RKO (cell line): Measurements from ENCODE around the gene R3HDML.
A peak's percentile ranks its signal among the peaks of the same experiment; 100 is the strongest.
"Not testable (repeated sequence)": the region's sequence is repeated elsewhere in the genome, so short reads cannot be mapped to it uniquely, and the experiment has no call there.

ENCODE experiments used
- DNase-seq: peaks from one replicate; pipeline ENCODE4 v3.0.0-alpha.2; 2016; ENCODE audit warnings: low spot score

R3HDML gene, protein sequence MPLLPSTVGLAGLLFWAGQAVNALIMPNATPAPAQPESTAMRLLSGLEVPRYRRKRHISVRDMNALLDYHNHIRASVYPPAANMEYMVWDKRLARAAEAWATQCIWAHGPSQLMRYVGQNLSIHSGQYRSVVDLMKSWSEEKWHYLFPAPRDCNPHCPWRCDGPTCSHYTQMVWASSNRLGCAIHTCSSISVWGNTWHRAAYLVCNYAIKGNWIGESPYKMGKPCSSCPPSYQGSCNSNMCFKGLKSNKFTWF

DNA sequence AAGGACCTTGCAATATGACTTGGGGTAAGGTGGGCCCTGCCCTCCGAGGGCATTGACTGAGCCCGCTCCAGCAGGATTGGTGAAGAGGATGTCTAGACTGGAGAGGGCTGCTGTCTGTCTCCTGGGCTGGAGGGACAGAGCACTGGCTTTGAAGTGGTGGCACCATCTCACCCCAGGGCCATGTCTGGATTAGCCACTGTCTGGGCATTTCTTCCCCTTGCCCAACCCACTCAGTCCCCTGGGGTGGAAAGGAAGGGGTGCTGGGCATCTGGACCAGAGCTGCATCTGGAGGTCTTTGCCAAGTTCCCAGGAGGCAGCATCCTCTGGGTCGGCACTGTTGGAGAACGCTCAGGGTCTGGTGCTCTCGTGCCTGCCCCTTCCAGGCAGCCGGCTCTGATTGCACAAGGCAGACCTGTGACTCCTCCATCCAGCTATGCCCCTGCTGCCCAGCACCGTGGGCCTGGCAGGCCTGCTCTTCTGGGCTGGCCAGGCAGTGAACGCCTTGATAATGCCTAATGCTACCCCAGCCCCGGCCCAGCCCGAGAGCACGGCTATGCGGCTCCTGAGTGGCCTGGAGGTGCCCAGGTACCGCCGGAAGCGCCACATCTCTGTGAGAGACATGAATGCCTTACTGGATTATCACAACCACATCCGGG lies at the start of gene R3HDML:
Gene R3HDML (plus strand): TSS at position 319 of the 656 bp plus-strand sequence. CDS start 115 bp downstream, at position 434.
- no peak for DNase-seq

DNA sequence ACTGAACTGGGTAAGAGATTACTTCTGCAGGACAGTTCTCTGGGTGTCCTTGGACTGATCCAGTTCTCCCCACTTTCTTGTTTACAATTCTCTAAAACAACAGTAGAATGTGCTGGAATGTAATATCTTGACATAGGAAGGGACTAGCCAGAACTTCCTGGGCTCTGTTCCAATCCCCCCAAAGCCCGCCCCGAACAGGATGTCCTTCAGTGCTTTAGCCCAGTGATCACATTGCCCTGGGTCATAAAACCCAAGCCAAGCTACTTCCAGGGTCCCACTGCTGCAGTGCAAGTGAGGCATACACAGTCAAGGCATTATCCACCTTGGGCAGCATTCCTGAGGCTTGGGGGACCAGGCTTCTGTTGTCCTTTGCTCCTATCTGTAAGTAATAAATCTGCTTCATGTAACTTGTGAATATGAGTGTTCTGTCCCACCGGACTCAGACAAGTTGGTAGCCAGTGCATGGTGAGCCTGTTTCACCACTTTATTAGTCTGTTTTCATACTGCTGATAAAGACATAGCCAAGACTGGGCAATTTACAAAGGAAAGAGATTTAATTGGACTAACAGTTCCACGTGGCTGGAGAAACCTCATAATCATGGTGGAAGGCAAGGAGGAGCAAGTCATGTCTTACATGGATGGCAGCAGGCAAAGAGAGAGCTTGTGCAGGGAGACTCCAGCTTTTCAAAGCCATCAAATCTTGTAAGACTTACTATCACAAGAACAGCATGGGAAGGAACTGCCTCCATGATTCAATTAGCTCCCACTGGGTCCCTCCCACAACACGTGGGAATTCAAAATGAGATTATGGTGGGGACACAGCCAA lies 49.4 kb upstream of the R3HDML start:
- no peak for DNase-seq

DNA sequence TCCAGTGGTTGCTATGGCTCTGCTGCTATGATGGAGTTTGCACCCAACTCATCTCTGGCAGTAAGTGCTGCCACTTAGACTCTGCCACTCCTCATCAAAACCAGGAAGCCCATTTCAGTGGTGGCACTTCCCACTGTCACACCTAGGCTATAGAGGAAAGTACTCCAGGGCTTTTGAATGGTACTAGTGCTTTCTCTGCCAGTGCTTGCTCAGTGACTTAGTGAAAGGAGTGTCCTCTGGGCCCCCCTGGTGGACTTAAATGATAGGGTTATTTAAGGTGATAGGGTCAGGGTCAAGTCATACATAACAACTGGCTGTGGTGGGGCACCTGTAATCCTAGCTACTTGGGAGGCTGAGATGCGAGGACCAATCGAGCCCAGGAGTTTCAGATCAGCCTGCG lies 48.6 kb upstream of the R3HDML start:
- DNase-seq: peak; percentile 36

DNA sequence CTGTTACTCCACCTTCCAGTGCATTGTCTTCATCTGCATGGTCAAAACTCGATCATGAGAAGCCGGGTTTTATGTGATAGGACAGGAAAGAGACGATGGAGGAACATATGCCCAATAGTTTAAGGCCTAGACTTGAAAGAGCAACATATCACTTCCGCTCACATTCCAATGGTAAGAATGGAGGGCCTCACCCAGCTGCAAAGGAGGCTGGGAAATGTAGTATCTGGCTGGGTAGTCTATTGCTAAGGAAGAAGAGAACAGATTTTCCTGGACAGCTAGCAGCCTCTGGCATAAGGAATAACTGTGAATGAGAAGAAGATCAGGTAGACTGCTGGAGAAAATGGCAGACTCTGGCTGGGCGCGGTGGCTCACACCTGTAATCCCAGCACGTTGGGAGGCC lies 45.1 kb upstream of the R3HDML start:
- no peak for DNase-seq

DNA sequence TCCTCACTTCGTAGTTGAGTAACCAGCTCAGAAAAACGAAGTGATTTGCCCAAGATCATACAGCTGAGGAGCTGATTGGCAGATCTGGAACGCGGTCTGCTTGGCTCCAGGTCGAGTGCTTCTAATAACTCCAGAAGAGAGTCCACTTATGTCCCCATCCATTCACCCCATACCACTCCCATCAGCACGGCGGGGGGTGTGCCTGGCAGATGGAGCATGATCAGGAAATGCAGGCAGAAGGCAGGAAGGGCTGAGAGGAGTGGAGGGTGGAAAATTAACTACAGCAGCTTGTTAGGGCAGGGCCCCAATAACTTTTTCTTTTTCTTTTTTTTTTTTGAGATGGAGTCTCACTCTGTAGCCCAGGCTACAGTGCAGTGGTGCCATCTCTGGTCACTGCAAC lies 40.8 kb upstream of the R3HDML start:
- DNase-seq: no peak

DNA sequence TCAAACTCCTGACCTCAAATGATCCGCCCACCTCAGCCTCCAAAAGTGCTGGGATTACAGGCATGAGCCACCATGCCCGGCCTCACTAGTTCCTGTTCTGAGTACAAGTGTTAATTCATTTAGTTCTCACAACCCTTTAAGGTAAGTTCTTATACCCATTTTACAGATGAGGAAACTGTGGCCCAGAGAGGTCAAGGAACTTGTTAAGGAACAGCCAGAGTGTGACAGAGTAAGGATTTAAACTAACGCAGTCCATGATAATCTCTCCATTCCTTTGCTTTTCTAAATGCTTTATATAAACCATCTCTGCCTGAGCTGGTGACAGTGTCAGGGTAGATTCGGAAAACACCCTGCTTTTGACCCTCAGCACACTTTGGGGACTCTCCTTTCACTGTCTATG lies 39.1 kb upstream of the R3HDML start:
- no peak for DNase-seq

DNA sequence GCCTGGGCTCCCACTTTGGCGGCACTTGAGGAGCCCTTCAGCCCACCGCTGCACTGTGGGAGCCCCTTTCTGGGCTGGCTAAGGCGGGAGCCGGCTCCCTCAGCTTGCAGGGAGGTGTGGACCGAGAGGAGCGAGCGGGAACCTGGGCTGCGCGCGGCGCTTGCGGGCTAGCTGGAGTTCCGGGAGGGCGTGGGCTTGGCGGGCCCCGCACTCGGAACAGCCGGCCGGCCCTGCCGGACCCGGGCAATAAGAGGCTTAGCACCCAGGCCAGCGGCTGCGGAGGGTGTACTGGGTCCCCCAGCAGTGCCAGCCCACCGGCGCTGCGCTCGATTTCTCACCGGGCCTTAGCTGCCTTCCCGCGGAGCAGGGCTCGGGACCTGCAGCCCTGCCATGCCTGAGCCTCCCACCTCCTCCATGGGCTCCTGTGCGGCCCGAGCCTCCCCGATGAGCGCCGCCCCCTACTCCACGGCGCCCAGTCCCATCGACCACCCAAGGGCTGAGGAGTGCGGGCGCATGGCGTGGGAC lies 37.8 kb upstream of the R3HDML start:
- DNase-seq: not testable (repeated sequence)

DNA sequence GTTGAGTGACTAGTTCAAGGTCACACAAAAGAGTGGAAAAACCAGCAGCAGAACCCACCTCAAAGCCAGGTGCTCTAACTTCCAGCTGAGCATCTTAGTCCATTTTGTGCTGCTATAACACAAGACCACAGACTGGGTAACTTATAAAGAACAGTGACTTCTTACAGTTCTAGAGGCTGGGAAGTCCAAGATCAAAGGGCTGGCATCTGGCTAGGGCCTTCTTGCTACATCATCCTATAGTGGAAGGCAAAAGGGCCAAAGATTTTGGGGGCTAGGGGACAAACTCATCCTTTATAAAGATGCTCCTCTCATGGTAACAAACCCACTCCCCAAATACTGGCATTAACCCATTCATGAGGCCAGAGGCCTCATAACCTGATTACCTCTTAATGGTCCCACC lies 35.6 kb upstream of the R3HDML start:
- no peak for DNase-seq

DNA sequence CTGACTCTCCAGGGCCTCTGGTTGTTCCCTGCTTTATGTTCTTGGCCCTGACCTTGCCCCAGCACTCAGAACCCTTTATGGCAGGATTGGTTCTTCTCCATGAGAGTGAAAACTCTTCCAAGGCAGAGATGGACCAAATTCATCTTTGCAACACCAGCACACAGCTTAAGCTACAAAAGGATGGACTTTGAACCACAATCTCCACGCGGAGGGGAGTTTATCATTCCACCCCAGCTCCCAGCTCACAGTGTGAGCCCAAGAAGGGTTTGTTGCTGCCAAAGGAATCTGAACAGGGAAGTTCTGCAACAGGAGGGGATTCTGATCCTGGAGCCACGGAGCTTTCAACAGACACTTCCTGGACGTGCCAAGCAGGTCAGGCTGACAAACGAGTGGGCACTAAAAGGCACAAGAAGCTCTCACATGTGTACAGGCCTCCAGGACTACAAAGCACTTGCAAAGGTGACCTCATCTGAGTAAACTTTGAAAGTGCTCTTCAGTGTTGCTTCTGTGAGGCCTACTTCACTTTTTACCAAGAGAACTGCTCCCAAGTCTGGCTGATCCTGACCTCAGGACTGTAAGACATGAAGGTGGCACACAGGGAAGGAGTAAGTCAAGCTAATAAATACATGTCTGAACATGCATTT lies 34.7 kb upstream of the R3HDML start:
- DNase-seq: no peak

DNA sequence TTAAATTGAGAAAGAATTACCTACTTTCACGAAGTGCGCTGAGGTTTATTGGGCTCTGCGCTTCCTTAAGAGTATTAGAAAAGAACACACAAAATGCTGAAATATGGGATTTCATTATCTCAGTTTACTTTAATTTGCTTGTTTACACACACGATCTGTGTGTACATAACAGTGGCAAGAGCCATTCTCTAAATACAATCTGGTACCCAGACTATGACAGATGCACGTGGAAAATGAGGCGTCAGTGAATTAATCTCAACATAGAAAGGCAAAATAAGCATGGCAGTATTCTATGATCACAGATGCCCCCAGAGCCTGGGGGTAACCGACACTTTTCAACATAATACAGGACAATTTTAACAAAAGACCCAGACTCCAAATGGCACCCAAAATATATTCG lies 34.1 kb upstream of the R3HDML start:
- no peak for DNase-seq

DNA sequence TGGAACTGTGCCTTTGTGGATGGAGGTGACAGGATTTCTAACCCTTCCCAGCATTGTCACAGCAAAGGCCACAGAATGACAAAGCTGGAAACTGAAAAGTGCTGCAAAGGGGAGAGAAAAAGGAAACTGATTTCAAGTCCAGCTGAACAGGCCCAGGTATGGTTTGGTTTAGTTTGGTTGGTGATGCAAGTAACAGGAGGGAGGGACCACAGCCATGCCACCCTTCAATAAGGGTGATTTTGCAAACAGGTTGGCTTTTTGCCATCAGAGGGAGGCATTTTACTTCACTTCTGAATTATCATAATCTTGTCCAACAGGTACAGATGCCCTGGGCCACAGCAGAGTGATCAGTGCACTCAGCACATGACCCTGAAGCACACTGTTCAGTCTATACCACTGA lies 32.5 kb upstream of the R3HDML start:
- DNase-seq: no peak

DNA sequence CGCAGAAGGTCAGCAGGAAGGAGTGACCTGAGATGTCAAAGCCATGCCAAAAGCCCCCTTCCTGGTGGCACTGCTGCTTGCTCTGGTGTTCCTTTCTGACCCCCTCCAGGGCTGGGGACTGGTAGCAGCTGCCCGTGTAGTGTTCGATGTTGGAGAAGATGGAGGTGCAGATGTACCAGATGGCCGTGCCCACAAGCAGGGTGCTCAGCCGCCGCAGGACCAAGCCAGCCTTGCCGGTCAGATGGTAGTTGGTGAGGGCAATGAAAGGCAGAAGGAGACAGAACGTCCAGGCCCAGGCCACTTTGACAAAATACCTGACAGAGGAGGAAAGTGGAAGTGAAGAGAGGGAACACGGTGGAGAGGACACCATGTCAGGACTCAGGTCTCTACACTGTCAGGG lies 29.9 kb upstream of the R3HDML start:
- no peak for DNase-seq

DNA sequence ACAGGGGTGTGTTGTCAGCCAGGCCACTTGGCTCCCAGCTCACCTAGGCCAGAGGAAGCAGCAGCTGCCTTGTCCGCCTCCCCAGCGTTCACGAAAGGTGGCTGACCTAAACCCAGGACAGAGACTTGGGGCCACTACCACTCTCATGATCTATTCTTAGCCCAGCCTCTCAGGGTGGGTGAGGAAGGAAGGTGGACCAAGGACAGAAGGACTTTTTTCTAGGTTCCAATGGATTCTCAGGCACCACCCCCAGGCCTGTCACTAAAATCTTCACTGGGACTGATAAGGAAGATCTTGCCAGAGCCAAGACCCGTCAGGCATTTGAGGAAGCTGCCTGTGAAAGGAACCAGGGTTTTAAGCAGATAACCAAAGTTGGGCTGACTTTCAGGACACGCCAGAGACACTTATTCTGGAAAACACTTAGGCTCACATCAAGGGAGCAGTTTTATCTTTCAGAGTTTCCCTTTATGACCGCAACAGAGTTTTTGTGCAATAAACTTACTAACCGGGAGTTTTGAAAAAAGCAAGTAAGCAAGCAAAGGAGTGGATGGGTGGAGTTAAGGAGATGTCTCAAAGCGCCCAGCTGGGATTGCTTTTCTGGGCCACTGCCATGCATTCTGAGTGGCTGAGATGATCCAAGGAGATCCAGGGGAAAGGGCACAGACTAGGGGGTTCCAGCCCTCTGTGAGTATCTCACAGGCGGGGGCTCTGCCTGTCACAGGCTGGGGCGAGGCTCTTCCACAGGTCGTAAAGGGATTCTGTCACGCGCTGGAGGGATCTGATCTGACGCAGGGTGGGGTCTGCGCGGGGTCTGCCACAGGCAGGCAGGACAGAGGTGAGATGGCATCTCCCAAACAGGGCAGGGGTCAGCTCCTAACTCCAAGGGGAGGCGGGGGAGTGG lies 26.8 kb upstream of the R3HDML start:
- peak; percentile 45 for DNase-seq

DNA sequence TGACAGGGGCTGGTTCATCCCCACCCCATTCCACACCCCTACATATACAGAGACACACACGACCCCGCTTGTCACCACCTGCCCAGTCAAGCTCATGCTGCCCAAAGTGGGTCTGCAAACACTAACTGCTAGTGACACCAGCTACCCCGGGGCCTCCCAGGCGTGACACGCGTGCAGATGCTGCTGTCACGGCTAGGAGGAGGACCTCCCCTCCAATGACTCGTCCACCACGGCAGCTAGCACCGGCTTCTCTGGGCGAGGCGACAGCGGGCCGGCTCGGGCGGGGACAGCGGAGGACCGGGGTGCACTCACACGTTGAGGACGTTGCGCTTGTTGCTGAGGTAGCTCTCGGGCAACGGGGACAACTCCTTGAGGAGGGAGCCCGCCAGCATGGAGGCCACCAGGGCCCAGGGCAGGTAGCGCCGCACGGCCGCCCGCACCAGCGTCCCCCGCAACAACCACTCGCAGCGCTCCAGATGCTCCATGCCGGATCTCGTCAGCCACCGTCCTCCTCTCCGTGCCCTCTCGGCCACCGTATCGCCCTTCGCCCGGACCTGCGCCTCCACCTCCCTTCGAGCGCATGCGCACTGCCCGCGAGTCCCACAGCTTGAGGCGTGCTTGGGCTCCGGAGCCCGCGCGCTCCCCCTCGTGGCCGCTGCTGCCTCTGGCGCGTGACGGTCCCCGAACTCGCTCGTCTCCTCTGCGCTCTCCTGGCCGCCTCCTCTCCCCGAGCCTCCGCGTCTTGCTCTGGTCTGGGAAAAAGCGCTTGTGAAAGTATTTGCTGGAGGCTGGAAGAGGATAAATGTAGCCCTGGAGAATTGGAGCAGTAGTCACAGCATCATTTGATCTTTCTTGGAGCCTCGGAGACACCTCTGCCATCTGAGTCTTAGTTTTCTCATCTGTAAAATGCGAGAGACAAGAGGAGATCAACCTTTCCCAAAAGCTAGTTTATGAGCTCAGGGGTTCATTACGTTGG lies 25.9 kb upstream of the R3HDML start, which contains the start of gene FITM2:
Gene FITM2 (minus strand): TSS at position 539 of the 976 bp plus-strand sequence. CDS start 54 bp downstream, at position 485.
- peak; percentile 97 for DNase-seq

DNA sequence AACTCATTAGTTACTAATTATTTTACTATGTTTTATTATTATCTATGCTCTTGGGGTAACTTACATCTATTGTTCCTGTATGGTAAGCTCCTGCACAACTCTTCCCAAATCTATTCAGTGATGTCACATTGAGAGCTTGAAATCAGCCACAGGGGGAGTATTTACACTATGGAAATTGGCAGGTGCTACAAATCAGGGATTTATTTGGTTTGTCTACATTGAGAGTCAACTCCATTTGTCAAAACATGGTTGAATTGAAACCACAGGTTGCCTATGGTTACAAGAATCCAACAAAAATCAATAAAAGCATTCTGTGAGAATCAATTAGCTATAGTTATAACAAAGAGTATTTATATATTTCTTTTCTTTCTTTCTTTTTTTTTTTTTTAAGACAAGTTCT lies 22.0 kb upstream of the R3HDML start:
- no peak for DNase-seq

DNA sequence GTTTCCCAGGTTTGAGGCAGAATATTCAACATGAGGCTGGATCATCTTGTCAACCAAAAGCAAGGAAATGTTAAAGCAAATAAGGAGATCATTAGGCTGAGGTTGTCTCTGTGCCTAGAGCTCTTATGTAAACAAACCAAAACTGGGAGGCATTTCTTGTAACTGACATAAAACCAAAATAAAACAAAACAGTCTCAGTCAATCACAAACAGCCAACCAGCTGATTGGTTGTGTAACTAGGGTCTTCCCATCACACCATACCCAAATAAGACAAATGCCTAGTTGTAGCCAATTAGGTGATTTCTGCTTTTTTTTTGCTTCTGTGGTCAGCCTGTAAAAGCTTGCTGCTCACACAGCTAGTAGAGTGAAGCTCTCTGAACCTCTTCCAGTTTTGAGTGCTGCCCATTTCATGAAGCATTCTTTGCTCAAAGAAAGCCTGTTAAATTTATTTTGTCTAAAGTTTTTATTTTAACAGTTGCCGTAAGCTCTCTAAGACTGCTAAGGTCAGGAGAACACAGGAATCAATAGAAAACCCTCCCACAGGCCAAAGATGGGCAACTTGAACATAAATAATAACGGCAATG lies 16.9 kb upstream of the R3HDML start:
- no peak for DNase-seq

DNA sequence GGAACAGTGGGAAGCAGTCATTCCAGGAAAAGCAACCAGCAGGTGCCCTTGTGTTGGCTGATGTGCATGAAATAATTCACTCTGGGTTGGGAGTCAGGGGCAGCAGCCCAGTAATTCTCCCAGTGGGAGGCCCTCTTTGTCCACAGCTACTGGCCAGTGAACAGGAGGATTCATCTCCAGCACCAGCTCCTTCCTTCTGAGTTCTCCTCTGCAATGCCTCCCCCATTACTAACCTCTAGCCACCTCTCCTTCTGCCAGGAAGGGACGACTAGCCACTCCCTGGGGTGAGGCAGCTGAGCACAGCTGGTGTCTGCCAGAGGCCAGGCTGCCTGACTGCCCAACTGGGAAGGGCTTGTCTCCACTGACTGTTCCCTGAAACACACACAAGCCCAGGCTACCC lies 12.5 kb upstream of the R3HDML start:
- no peak for DNase-seq

DNA sequence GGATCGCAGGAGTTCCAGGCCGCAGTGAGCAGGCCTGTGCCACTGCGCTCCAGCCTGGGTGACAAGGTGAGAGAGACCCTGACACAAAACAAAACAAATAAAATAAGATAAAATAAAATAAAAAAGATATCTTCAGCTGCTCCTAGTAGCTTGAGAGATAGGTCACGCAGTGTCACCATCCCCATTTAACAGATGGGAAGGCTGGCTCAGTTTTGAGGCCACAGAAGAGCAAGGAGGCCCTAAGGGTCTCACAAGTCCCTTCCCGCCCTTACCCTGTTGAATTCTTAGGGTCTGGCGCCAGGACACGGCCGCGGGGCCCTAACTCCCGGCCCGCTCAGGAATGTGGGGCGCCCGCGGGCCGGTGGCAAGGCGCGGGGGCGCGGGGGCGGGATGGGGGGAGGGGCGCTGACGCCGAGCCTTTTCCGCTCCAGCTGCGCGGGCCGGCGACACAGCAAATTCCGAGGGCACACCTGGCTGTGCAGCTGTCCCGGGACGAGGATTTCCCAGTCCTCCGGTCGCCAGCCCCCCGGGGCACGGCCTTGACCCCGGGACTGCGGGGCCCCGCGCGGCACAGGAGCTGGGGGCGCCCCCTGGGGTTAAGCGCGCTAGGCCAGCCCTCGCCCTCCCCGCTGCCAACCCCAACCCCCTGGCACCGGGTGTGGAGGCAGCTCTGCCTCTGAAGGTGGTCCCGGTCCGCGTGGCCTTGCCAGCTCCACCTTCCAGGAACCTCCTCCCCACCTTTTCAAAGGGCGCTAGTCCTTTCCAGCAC lies 10.3 kb upstream of the R3HDML start:
- no peak for DNase-seq

DNA sequence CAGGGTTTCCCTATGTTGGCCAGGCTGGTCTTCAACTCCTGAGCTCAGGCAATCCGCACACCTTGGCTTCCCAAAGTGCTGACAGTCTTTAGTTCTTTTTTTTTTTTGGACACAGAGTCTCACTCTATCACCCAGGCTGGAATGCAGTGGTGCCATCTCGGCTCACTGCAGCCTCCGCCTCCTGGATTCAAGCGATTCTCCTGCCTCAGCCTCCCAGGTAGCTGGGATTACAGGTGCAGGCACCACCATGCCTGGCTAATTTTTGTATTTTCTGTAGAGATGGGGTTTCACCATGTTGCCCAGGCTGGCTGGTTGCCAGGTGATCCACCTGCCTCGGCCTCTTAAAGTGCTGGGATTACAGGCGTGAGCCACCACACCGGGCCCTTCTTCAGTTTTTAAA lies 9.1 kb upstream of the R3HDML start:
- not testable (repeated sequence) for DNase-seq
